Measurements from ENCODE around the gene ATP6V1G2.

The ATP6V1G2 gene

GRCh38 chr6:31535538-31536324, 10.7 kb downstream of the ATP6V1G2 start:
- peaks cover 95% of the 10 kb centered on the region for H3K36me3 ChIP-seq (ENCODE audit: insufficient read depth, low read length)
- H3K4me3 ChIP-seq (ENCODE audit: low read length): no peak overlapping the region
- H2AFZ ChIP-seq (ENCODE audit: low read depth, low read length): no peak overlapping the region
- H3K9me3 ChIP-seq (ENCODE audit: low read length): no peaks in the 10 kb centered on the region
- no peaks in the 10 kb centered on the region for H3K27me3 ChIP-seq (ENCODE audit: insufficient read depth, low read length)
- H3K4me1 ChIP-seq (ENCODE audit: insufficient read depth, low read length): peaks cover 23% of the 10 kb centered on the region

GRCh38 chr6:31534521-31535040, 11.8 kb downstream of the ATP6V1G2 start:
- Histone ChIP-seq H3K27me3 (ENCODE audit: insufficient read depth, low read length) (no peaks in the 10 kb centered on the region), H3K4me1 (ENCODE audit: insufficient read depth, low read length) (peaks cover 12% of the 10 kb centered on the region), H2AFZ (ENCODE audit: low read depth, low read length) (no peak overlapping the region), H3K36me3 (ENCODE audit: insufficient read depth, low read length) (peaks cover 92% of the 10 kb centered on the region), H3K4me3 (ENCODE audit: low read length) (no peak overlapping the region), H3K9me3 (ENCODE audit: low read length) (no peaks in the 10 kb centered on the region)

DNA sequence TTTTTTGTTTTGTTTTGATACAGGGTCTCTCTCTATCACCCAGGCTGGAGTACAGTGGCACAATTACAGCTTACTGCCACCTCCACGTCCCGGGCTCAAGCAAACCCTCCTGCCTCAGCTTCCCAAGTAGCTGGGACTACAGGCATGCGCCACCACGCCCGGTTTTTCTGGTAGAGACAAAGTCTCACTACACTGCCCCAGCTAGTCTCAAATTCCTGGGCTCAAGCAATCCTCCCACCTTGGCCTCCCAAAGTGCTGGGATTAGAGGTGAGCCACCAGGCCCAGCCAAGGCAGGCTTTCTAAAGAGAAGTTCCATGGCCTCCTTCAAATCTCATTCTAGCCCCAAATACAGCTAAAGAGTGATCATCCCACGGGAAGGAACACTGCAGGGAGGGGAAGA, 12.4 kb downstream of the ATP6V1G2 start:
- Histone ChIP-seq H3K27me3 (ENCODE audit: insufficient read depth, low read length) (no peaks in the 10 kb centered on the region), H2AFZ (ENCODE audit: low read depth, low read length) (no peak overlapping the region), H3K9me3 (ENCODE audit: low read length) (no peaks in the 10 kb centered on the region), H3K4me1 (ENCODE audit: insufficient read depth, low read length) (peaks cover 6% of the 10 kb centered on the region), H3K4me3 (ENCODE audit: low read length) (no peak overlapping the region), H3K36me3 (ENCODE audit: insufficient read depth, low read length) (peaks cover 87% of the 10 kb centered on the region)

- Histone ChIP-seq H3K36me3 (ENCODE audit: insufficient read depth, low read length) (peaks cover 81% of the 10 kb centered on the region), H3K9me3 (ENCODE audit: low read length) (no peaks in the 10 kb centered on the region), H3K4me3 (ENCODE audit: low read length) (no peak overlapping the region), H3K27me3 (ENCODE audit: insufficient read depth, low read length) (no peaks in the 10 kb centered on the region), H2AFZ (ENCODE audit: low read depth, low read length) (no peak overlapping the region), H3K4me1 (ENCODE audit: insufficient read depth, low read length) (peaks cover under 1% of the 10 kb centered on the region)
Observed at GRCh38 chr6:31533455-31533841, 13.0 kb downstream of the ATP6V1G2 start.

DNA sequence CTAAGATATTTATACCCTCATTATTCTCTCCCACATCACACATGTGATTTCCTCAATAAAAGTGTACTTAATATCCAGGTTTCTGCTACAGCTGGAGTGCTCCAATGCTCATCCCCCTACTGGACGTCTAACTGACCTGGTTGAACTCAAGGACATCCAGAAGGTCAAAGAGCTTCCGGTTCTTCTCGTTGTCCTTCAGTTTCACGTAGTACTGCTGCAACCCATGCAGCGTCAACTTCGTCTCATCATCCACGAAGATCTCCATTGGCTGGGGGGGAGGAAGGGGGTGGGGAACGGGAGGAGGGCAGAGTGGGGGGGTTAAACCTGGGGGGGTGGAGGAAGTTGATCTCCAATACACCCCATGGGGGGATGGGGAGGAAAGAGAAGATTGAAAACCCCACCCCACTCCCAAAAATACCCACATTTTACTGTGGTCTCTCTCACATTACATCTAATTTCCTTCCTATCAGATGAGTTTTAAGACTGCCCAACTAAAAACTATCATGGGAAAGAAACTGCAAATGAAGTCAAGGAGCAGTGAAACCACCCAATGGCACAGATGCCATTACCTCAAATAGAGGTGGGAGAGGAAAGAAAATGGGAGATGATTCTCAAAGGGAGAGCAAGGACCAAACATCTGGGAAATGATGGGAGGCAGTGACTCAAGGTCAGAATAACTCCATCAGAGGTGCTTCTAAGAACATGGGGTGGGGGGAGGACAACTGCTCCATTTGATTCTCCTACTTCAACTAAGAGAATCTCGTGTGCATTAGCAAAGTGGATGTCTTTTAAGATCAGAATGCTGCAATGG, 13.6 kb downstream of the ATP6V1G2 start:
- peaks cover 76% of the 10 kb centered on the region for H3K36me3 ChIP-seq (ENCODE audit: insufficient read depth, low read length)
- no peaks in the 10 kb centered on the region for H3K4me1 ChIP-seq (ENCODE audit: insufficient read depth, low read length)
- H3K9me3 ChIP-seq (ENCODE audit: low read length): no peaks in the 10 kb centered on the region
- H3K4me3 ChIP-seq (ENCODE audit: low read length): no peak overlapping the region
- H2AFZ ChIP-seq (ENCODE audit: low read depth, low read length): no peak overlapping the region
- no peaks in the 10 kb centered on the region for H3K27me3 ChIP-seq (ENCODE audit: insufficient read depth, low read length)

GRCh38 chr6:31531771-31532643, 14.4 kb downstream of the ATP6V1G2 start:
- peaks cover 70% of the 10 kb centered on the region for H3K36me3 ChIP-seq (ENCODE audit: insufficient read depth, low read length)

GRCh38 chr6:31531162-31531561, 15.2 kb downstream of the ATP6V1G2 start:
- Histone ChIP-seq H3K4me1 (ENCODE audit: insufficient read depth, low read length) (no peaks in the 10 kb centered on the region), H2AFZ (ENCODE audit: low read depth, low read length) (no peak overlapping the region), H3K4me3 (ENCODE audit: low read length) (no peak overlapping the region), H3K36me3 (ENCODE audit: insufficient read depth, low read length) (peaks cover 63% of the 10 kb centered on the region), H3K9me3 (ENCODE audit: low read length) (no peaks in the 10 kb centered on the region), H3K27me3 (ENCODE audit: insufficient read depth, low read length) (no peaks in the 10 kb centered on the region)

More at GRCh38 chr6:31531771-31532643, 14.4 kb downstream of the ATP6V1G2 start:
- Histone ChIP-seq H3K4me1 (ENCODE audit: insufficient read depth, low read length) (no peaks in the 10 kb centered on the region), H3K27me3 (ENCODE audit: insufficient read depth, low read length) (no peaks in the 10 kb centered on the region), H3K4me3 (ENCODE audit: low read length) (no peak overlapping the region), H3K9me3 (ENCODE audit: low read length) (no peaks in the 10 kb centered on the region), H2AFZ (ENCODE audit: low read depth, low read length) (no peak overlapping the region)

DNA sequence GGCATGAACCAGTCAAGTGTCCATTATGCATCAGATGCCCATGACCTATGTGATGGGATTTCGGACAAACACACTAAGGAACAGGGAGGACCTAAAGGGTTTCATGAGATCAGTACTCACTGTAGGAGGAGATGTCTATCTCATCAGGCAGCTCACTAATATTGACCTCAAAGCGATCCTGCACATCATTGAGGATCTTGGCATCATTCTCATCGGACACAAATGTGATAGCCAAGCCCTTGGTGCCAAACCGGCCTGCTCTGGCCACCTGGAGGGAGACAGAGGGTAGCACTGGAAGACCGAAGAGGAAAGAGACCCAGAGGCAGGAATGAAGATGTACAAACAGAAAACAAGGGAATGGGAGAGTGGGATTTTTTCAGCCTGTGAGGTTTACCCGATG, 15.7 kb downstream of the ATP6V1G2 start:
- Histone ChIP-seq H3K27me3 (ENCODE audit: insufficient read depth, low read length) (no peaks in the 10 kb centered on the region), H3K36me3 (ENCODE audit: insufficient read depth, low read length) (peaks cover 57% of the 10 kb centered on the region), H3K9me3 (ENCODE audit: low read length) (no peaks in the 10 kb centered on the region), H2AFZ (ENCODE audit: low read depth, low read length) (no peak overlapping the region), H3K4me3 (ENCODE audit: low read length) (no peak overlapping the region), H3K4me1 (ENCODE audit: insufficient read depth, low read length) (no peaks in the 10 kb centered on the region)

DNA sequence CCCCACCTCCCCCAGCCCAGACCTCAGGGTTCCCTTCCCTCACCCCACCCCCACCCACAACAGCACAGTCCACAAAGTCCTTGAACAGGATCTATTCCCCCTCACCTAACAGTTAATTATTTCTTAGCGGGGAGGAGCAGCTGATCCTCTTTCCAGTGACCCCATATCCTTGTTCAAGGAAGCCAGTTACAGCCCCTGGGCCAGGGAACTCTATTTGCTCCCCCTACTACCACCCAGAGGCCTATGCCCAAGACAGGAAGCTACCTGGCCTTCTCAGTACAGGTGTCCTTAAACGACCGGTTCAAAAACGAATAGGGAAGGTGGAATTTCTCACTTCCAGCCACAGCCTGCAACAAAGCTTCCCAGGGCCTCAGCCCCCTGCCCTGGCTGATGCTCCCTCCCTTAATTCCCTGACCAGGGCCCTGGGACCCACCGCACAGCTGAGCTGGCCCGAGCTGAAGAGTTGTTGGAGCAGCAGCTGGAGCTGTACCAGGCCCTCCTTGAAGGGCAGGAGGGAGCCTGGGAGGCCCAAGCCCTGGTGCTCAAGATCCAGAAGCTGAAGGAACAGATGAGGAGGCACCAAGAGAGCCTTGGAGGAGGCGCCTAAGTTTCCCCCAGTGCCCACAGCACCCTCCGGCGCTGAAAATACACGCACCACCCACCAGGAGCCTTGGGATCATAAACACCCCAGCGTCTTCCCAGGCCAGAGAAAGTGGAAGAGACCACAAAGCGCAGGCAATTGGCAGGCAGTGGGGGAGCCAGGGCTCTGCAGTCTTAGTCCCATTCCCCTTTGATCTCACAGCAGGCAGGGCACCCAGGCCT, 16.9 kb downstream of the ATP6V1G2 start:
- H3K4me3 ChIP-seq (ENCODE audit: low read length): no peak overlapping the region
- no peaks in the 10 kb centered on the region for H3K9me3 ChIP-seq (ENCODE audit: low read length)
- H3K4me1 ChIP-seq (ENCODE audit: insufficient read depth, low read length): no peaks in the 10 kb centered on the region
- no peak overlapping the region for H2AFZ ChIP-seq (ENCODE audit: low read depth, low read length)
- no peaks in the 10 kb centered on the region for H3K27me3 ChIP-seq (ENCODE audit: insufficient read depth, low read length)
- peaks cover 46% of the 10 kb centered on the region for H3K36me3 ChIP-seq (ENCODE audit: insufficient read depth, low read length)

- Histone ChIP-seq H3K9me3 (ENCODE audit: low read length) (no peaks in the 10 kb centered on the region), H3K4me1 (ENCODE audit: insufficient read depth, low read length) (no peaks in the 10 kb centered on the region), H3K4me3 (ENCODE audit: low read length) (no peak within 1 kb of the TSS), H3K36me3 (ENCODE audit: insufficient read depth, low read length) (peaks cover 40% of the 10 kb centered on the region), H3K27me3 (ENCODE audit: insufficient read depth, low read length) (no peaks in the 10 kb centered on the region), H2AFZ (ENCODE audit: low read depth, low read length) (no peak within 1 kb of the TSS)
Observed at GRCh38 chr6:31528821-31529328, 17.5 kb downstream of the ATP6V1G2 start, which contains the start of gene MCCD1. Gene MCCD1 (plus strand): TSS chr6:31528962. CDS start chr6:31529015, 53 bp downstream.

- Histone ChIP-seq H3K4me1 (ENCODE audit: insufficient read depth, low read length) (no peaks in the 10 kb centered on the region), H3K4me3 (ENCODE audit: low read length) (no peak overlapping the region), H2AFZ (ENCODE audit: low read depth, low read length) (no peak overlapping the region), H3K9me3 (ENCODE audit: low read length) (no peaks in the 10 kb centered on the region), H3K36me3 (ENCODE audit: insufficient read depth, low read length) (peaks cover 34% of the 10 kb centered on the region), H3K27me3 (ENCODE audit: insufficient read depth, low read length) (no peaks in the 10 kb centered on the region)
Observed at GRCh38 chr6:31528307-31528777, 18.1 kb downstream of the ATP6V1G2 start.
